K562 (cell line): ENCODE data around the gene PTOV1. TPM values are rescaled to one million over a fixed set of nuclear protein-coding genes. Genes with fewer than 3 reads are reported as not detected.

Source experiments
- ATAC-seq: fragments of 200-7000 bp; cut with Tn5 transposase; 3 replicates; pipeline ENCODE4 v1.9.1; 2020; ENCODE audit warnings: moderate library complexity
- BruUV-seq: library from RNA; stranded (reverse); fragments of 400-500 nt; replicated peaks from 2 replicates; lab custom pipeline; 2021; lab: Mats Ljungman, UMichigan
- CTCF ChIA-PET: fragments of 300-600 bp; formaldehyde crosslinking; extraction: SDS; loops from one replicate; lab custom pipeline; 2021; ENCODE audit warnings: low intra/inter-chr PET ratio; lab: Yijun Ruan, JAX
- POLR2A ChIA-PET: fragments of 300-600, 350-650 bp; sonication (Branson Sonifier 250); formaldehyde crosslinking; extraction: SDS; loops from one replicate; lab custom pipeline; 2021; ENCODE audit warnings: antibody characterized with exemption, inconsistent platforms; lab: Yijun Ruan, JAX
- DNase-seq, 4 experiments: peaks; one replicate each; pipeline versions ENCODE4 v3.0.0 to v3.0.0-alpha.2; 2011 to 2018; ENCODE audit warnings: low spot score in 3 of 4, mixed read lengths in 3 of 4; ENCODE audit errors: extremely low read depth in 1 of 4
- FAIRE-seq: peaks from 2 replicates; lab custom pipeline; 2011; peaks lifted over from hg19 to GRCh38; lab: Jason Lieb, UNC
- H2AFZ ChIP-seq: 2 replicates; pipeline ENCODE4 v1.6.0; 2011; ENCODE audit warnings: low read depth, low read length, control low read depth, inconsistent platforms
- H3K27ac ChIP-seq: fragments of 200-600 bp; 3 replicates; pipeline ENCODE4 v1.8.0; 2011; ENCODE audit warnings: low read depth, mild to moderate bottlenecking, control low read depth, inconsistent platforms, low read length, moderate library complexity, mixed read lengths; ENCODE audit errors: extremely low read depth
- H3K27me3 ChIP-seq, 2 experiments: fragments of 300-600 bp in 1 of 2; 2 replicates in 1 of 2; 3 replicates in 1 of 2; pipeline versions ENCODE4 v1.6.0 to v1.8.0; 2011; ENCODE audit warnings: inconsistent platforms in 2 of 2, low read length in 2 of 2, mild to moderate bottlenecking in 1 of 2, mixed read lengths in 1 of 2, moderate library complexity in 1 of 2; ENCODE audit not compliant: control insufficient read depth in 2 of 2, insufficient read depth in 2 of 2
- H3K36me3 ChIP-seq: fragments of 300-600 bp; 3 replicates; pipeline ENCODE4 v1.8.0; 2011; ENCODE audit warnings: mild to moderate bottlenecking, low read length, inconsistent platforms; ENCODE audit not compliant: control insufficient read depth, insufficient read depth
- H3K4me1 ChIP-seq, 2 experiments: fragments of 200-600 bp in 1 of 2; replicated peaks in 1 of 2; 2 replicates in 1 of 2; 3 replicates in 1 of 2; pipeline versions ENCODE4 v1.5.1 to v1.8.0; 2011; ENCODE audit warnings: inconsistent platforms in 2 of 2, low read length in 2 of 2, mild to moderate bottlenecking in 1 of 2, mixed read lengths in 1 of 2, moderate library complexity in 1 of 2; ENCODE audit not compliant: control insufficient read depth in 2 of 2, insufficient read depth in 2 of 2
- H3K4me2 ChIP-seq: 2 replicates; pipeline ENCODE4 v1.6.1; 2011; ENCODE audit warnings: low read length, control low read depth, inconsistent platforms, mixed read lengths; ENCODE audit not compliant: insufficient read depth
- H3K4me3 ChIP-seq: fragments of 200-600 bp; sonication (generic), shearing (Covaris generic); 2 replicates; pipeline ENCODE4 v1.5.1; 2016; ENCODE audit warnings: control low read depth, inconsistent platforms
- H3K79me2 ChIP-seq: fragments of 200-600 bp; 3 replicates; pipeline ENCODE4 v1.8.0; 2011; ENCODE audit warnings: low read length, inconsistent platforms; ENCODE audit not compliant: control insufficient read depth, insufficient read depth
- H3K9ac ChIP-seq, 2 experiments: 2 replicates each; pipeline versions ENCODE4 v1.6.0 to v1.6.1; 2011; ENCODE audit warnings: low read depth in 2 of 2, low read length in 2 of 2, control low read depth in 1 of 2, inconsistent platforms in 1 of 2, mild to moderate bottlenecking in 1 of 2, mixed read lengths in 1 of 2; ENCODE audit not compliant: insufficient read depth in 1 of 2
- H3K9me1 ChIP-seq: one replicate; pipeline ENCODE4 v1.6.0; 2011; ENCODE audit warnings: inconsistent platforms, mild to moderate bottlenecking, low read length, moderate library complexity; ENCODE audit not compliant: control insufficient read depth, insufficient read depth
- H3K9me3 ChIP-seq: replicated peaks from 2 replicates; pipeline ENCODE4 v1.5.1; 2011; ENCODE audit warnings: low read depth, low read length, inconsistent platforms; ENCODE audit not compliant: control insufficient read depth, insufficient read depth
- H4K20me1 ChIP-seq: replicated peaks from 2 replicates; pipeline ENCODE4 v1.6.1; 2011; ENCODE audit warnings: low read length, inconsistent platforms, mixed read lengths; ENCODE audit not compliant: control insufficient read depth, insufficient read depth
- CXXC5 ChIP-seq: fragments of 250-450 bp; sonication (Bioruptor Pico); IDR thresholded peaks from 2 replicates; pipeline ENCODE4 v1.8.0; 2022; ENCODE audit warnings: inconsistent platforms, mild to moderate bottlenecking, moderate library complexity
- HMGXB4 ChIP-seq: sonication (generic); formaldehyde crosslinking; IDR thresholded peaks from 2 replicates; pipeline ENCODE4 v1.8.1; 2023; ENCODE audit warnings: mild to moderate bottlenecking, missing genetic modification reagents
- HNRNPH1 ChIP-seq: fragments of 200-400 bp; formaldehyde crosslinking; optimal IDR thresholded peaks from 2 replicates; pipeline ENCODE3; 2017; ENCODE audit warnings: low read depth, mild to moderate bottlenecking, low read length, moderate library complexity
- ILK ChIP-seq: fragments of 450-650 bp; IDR thresholded peaks from 2 replicates; pipeline ENCODE4 v1.6.1; 2016; ENCODE audit warnings: missing genetic modification characterization, low read depth, mild to moderate bottlenecking, missing compliant biosample characterization, moderate library complexity, borderline replicate concordance
- MAFK ChIP-seq: IDR thresholded peaks from 2 replicates; pipeline ENCODE4 v1.6.1; 2011; ENCODE audit warnings: low read length, improper control_type of control experiment
- NR0B1 ChIP-seq: fragments of 450-650 bp; IDR thresholded peaks from one replicate; pipeline ENCODE4 v1.6.1; 2018; ENCODE audit warnings: mild to moderate bottlenecking, moderate library complexity; ENCODE audit not compliant: partially characterized antibody
- RBM25 ChIP-seq: fragments of 200-400 bp; formaldehyde crosslinking; IDR thresholded peaks from 2 replicates; pipeline ENCODE4 v1.6.1; 2018; ENCODE audit warnings: low read length, low read depth, moderate library complexity; ENCODE audit not compliant: severe bottlenecking
- SIRT6 ChIP-seq: IDR thresholded peaks from one replicate; pipeline ENCODE4 v1.6.1; 2012; ENCODE audit warnings: low read depth, mild to moderate bottlenecking, control low read depth, inconsistent platforms, low read length, moderate library complexity
- SRSF7 ChIP-seq: fragments of 200-400 bp; formaldehyde crosslinking; optimal IDR thresholded peaks from 2 replicates; pipeline ENCODE3; 2017; ENCODE audit warnings: mild to moderate bottlenecking, low read depth, low read length
- TAF9B ChIP-seq: fragments of 450-650 bp; IDR thresholded peaks from 2 replicates; pipeline ENCODE4 v1.6.1; 2018; ENCODE audit warnings: mild to moderate bottlenecking; ENCODE audit not compliant: partially characterized antibody
- ZBTB33 ChIP-seq: sonication (generic); formaldehyde crosslinking; IDR thresholded peaks from 2 replicates; pipeline ENCODE4 v1.8.1; 2023; ENCODE audit warnings: mild to moderate bottlenecking, missing genetic modification reagents
- ZNF584 ChIP-seq: fragments of 200-800 bp; sonication (Bioruptor generic); IDR thresholded peaks from 2 replicates; pipeline ENCODE4 v1.6.1; 2016; ENCODE audit warnings: low read depth, mild to moderate bottlenecking, missing genetic modification characterization, missing compliant biosample characterization
- ZNF77 ChIP-seq: fragments of 250-450 bp; sonication (Bioruptor Pico); IDR thresholded peaks from 2 replicates; pipeline ENCODE4 v1.5.0; 2020
- WGBS: fragments of 100-300 bp; shearing (Covaris generic); methylation state at CpG from one replicate; pipeline ENCODE4 v1.1.6; 2016; ENCODE audit warnings: low coverage, mixed read lengths; ENCODE audit not compliant: insufficient coverage; ENCODE audit errors: missing lambda C conversion rate; 5-methylcytosine and 5-hydroxymethylcytosine counted together
- in situ Hi-C: fragments of 300-500 bp; cut with MboI; formaldehyde crosslinking; loops from 4 replicates; pipeline ENCODE4 v1.15.0; 2018; ENCODE audit warnings: inconsistent platforms, mixed read lengths
- intact Hi-C: fragments of 100-400 bp; cut with micrococcal nuclease; formaldehyde crosslinking; loops from 2 replicates; pipeline ENCODE4 v1.14.2; 2022
- polyA plus RNA-seq, 8 experiments: library from polyadenylated mRNA; depleted of rRNA in 4 of 8; stranded (reverse) in 5 of 8; unstranded in 3 of 8; fragments of >200 nt; fragmentation: Nextera tagmentation in 2 of 8; fragmentation: Illumina TruSeq in 1 of 8; extraction: Ambion mirVana in 2 of 8; extraction: Trizol in 1 of 8; gene quantifications; 2 replicates each; pipeline versions ENCODE4 v1.2.1 to v1.2.3, GENCODE V29; 2011 to 2014; ENCODE audit warnings: inconsistent platforms in 1 of 8, missing spikeins in 1 of 8
- total RNA-seq, 7 experiments: library from RNA; depleted of rRNA in 6 of 7; stranded (reverse); fragments of >200 nt in 6 of 7; fragmentation: Illumina TruSeq in 2 of 7; extraction: Trizol in 2 of 7; gene quantifications; 2 replicates each; pipeline versions ENCODE4 v1.2.1 to v1.2.3, GENCODE V29; 2011 to 2021; ENCODE audit warnings: low replicate concordance in 1 of 7

The PTOV1 gene
- total and polyA plus RNA-seq, 9 of the 15 experiments (the other 6 are each of a cell fraction or from before 2014, with no cell fraction given) = 4.9 to 169 (median 43.5) TPM

GRCh38 chr19:49823472-49823871 is 27.5 kb upstream of the PTOV1 start:
- DNase-seq (no peak), ATAC-seq (no peak), FAIRE-seq (no peak)
- no peak for TF ChIP-seq ZBTB33 (CRISPR knock-in tag)
- TF ChIP-seq NR0B1 = no peak
- no peak for TF ChIP-seq MAFK
- TF ChIP-seq ILK (tag) = no peak
- TF ChIP-seq RBM25 = no peak
- TF ChIP-seq CXXC5 (CRISPR knock-in tag) = no peak
- no peak for TF ChIP-seq SIRT6
- no peak for TF ChIP-seq ZNF584 (CRISPR knock-in tag)
- no peak for TF ChIP-seq HMGXB4 (CRISPR knock-in tag)
- TF ChIP-seq TAF9B = no peak
- no peak for TF ChIP-seq ZNF77 (CRISPR knock-in tag)
- no peak for TF ChIP-seq HNRNPH1
- no peak for TF ChIP-seq SRSF7
- Histone ChIP-seq H4K20me1 (0 out of 2 replicates have a peak, but pooled peaks cover 3% of the 10 kb centered on the region), H3K4me3 (no peak overlapping the region), H2AFZ (no peak overlapping the region), H3K9me3 (no peaks in the 10 kb centered on the region), H3K36me3 (peaks cover 52% of the 10 kb centered on the region), H3K9ac (no peak overlapping the region), H3K79me2 (peaks cover 51% of the 10 kb centered on the region), H3K27me3 (no peaks in the 10 kb centered on the region), H3K9me1 (no peaks in the 10 kb centered on the region), H3K4me1 (peaks cover 17 to 38% of the 10 kb centered on the region in 2 experiments), H3K27ac (no peak overlapping the region), H3K4me2 (no peak overlapping the region)
- 90% methylated on average over 12 of the region's 12 CpGs for WGBS
- CTCF ChIA-PET = no interaction called here
- in situ Hi-C loops (no loop called here), intact Hi-C loops (no loop called here)
- no TSS peak for BruUV-seq
- POLR2A ChIA-PET = no interaction called here
